K562 (cell line): ENCODE measurements around the gene WHAMM. TPM values are rescaled to one million over a fixed set of nuclear protein-coding genes. Genes with fewer than 3 reads are reported as not detected.

Experiments used
- ATAC-seq: fragments of 200-7000 bp; cut with Tn5 transposase; 3 replicates; pipeline ENCODE4 v1.9.1; 2020; ENCODE audit warnings: moderate library complexity
- BruUV-seq: library from RNA; stranded (reverse); fragments of 400-500 nt; replicated peaks from 2 replicates; lab custom pipeline; 2021; lab: Mats Ljungman, UMichigan
- CTCF ChIA-PET: fragments of 300-600 bp; formaldehyde crosslinking; extraction: SDS; loops from one replicate; lab custom pipeline; 2021; ENCODE audit warnings: low intra/inter-chr PET ratio; lab: Yijun Ruan, JAX
- POLR2A ChIA-PET: fragments of 300-600, 350-650 bp; sonication (Branson Sonifier 250); formaldehyde crosslinking; extraction: SDS; loops from one replicate; lab custom pipeline; 2021; ENCODE audit warnings: antibody characterized with exemption, inconsistent platforms; lab: Yijun Ruan, JAX
- DNase-seq, 4 experiments: peaks; one replicate each; pipeline versions ENCODE4 v3.0.0 to v3.0.0-alpha.2; 2011 to 2018; ENCODE audit warnings: low spot score in 3 of 4, mixed read lengths in 3 of 4; ENCODE audit errors: extremely low read depth in 1 of 4
- FAIRE-seq: peaks from 2 replicates; lab custom pipeline; 2011; peaks lifted over from hg19 to GRCh38; lab: Jason Lieb, UNC
- H2AFZ ChIP-seq: 2 replicates; pipeline ENCODE4 v1.6.0; 2011; ENCODE audit warnings: low read depth, low read length, control low read depth, inconsistent platforms
- H3K27ac ChIP-seq: fragments of 200-600 bp; 3 replicates; pipeline ENCODE4 v1.8.0; 2011; ENCODE audit warnings: low read depth, mild to moderate bottlenecking, control low read depth, inconsistent platforms, low read length, moderate library complexity, mixed read lengths; ENCODE audit errors: extremely low read depth
- H3K27me3 ChIP-seq, 2 experiments: fragments of 300-600 bp in 1 of 2; 2 replicates in 1 of 2; 3 replicates in 1 of 2; pipeline versions ENCODE4 v1.6.0 to v1.8.0; 2011; ENCODE audit warnings: inconsistent platforms in 2 of 2, low read length in 2 of 2, mild to moderate bottlenecking in 1 of 2, mixed read lengths in 1 of 2, moderate library complexity in 1 of 2; ENCODE audit not compliant: control insufficient read depth in 2 of 2, insufficient read depth in 2 of 2
- H3K36me3 ChIP-seq: fragments of 300-600 bp; 3 replicates; pipeline ENCODE4 v1.8.0; 2011; ENCODE audit warnings: mild to moderate bottlenecking, low read length, inconsistent platforms; ENCODE audit not compliant: control insufficient read depth, insufficient read depth
- H3K4me1 ChIP-seq, 2 experiments: fragments of 200-600 bp in 1 of 2; replicated peaks in 1 of 2; 2 replicates in 1 of 2; 3 replicates in 1 of 2; pipeline versions ENCODE4 v1.5.1 to v1.8.0; 2011; ENCODE audit warnings: inconsistent platforms in 2 of 2, low read length in 2 of 2, mild to moderate bottlenecking in 1 of 2, mixed read lengths in 1 of 2, moderate library complexity in 1 of 2; ENCODE audit not compliant: control insufficient read depth in 2 of 2, insufficient read depth in 2 of 2
- H3K4me2 ChIP-seq: 2 replicates; pipeline ENCODE4 v1.6.1; 2011; ENCODE audit warnings: low read length, control low read depth, inconsistent platforms, mixed read lengths; ENCODE audit not compliant: insufficient read depth
- H3K4me3 ChIP-seq: fragments of 200-600 bp; sonication (generic), shearing (Covaris generic); 2 replicates; pipeline ENCODE4 v1.5.1; 2016; ENCODE audit warnings: control low read depth, inconsistent platforms
- H3K79me2 ChIP-seq: fragments of 200-600 bp; 3 replicates; pipeline ENCODE4 v1.8.0; 2011; ENCODE audit warnings: low read length, inconsistent platforms; ENCODE audit not compliant: control insufficient read depth, insufficient read depth
- H3K9ac ChIP-seq, 2 experiments: 2 replicates each; pipeline versions ENCODE4 v1.6.0 to v1.6.1; 2011; ENCODE audit warnings: low read depth in 2 of 2, low read length in 2 of 2, control low read depth in 1 of 2, inconsistent platforms in 1 of 2, mild to moderate bottlenecking in 1 of 2, mixed read lengths in 1 of 2; ENCODE audit not compliant: insufficient read depth in 1 of 2
- H3K9me1 ChIP-seq: one replicate; pipeline ENCODE4 v1.6.0; 2011; ENCODE audit warnings: inconsistent platforms, mild to moderate bottlenecking, low read length, moderate library complexity; ENCODE audit not compliant: control insufficient read depth, insufficient read depth
- H3K9me3 ChIP-seq: replicated peaks from 2 replicates; pipeline ENCODE4 v1.5.1; 2011; ENCODE audit warnings: low read depth, low read length, inconsistent platforms; ENCODE audit not compliant: control insufficient read depth, insufficient read depth
- H4K20me1 ChIP-seq: replicated peaks from 2 replicates; pipeline ENCODE4 v1.6.1; 2011; ENCODE audit warnings: low read length, inconsistent platforms, mixed read lengths; ENCODE audit not compliant: control insufficient read depth, insufficient read depth
- NCOA4 ChIP-seq: fragments of 450-650 bp; IDR thresholded peaks from 2 replicates; pipeline ENCODE4 v1.6.1; 2018; ENCODE audit warnings: mild to moderate bottlenecking; ENCODE audit not compliant: partially characterized antibody
- PPARD ChIP-seq: fragments of 250-450 bp; sonication (Bioruptor Pico); IDR thresholded peaks from 2 replicates; pipeline ENCODE4 v1.8.0; 2022; ENCODE audit warnings: inconsistent platforms, mild to moderate bottlenecking, moderate library complexity
- SMARCE1 ChIP-seq: fragments of 450-650 bp; IDR thresholded peaks from 2 replicates; pipeline ENCODE4 v1.7.1; 2016; ENCODE audit warnings: mild to moderate bottlenecking
- ZBTB8A ChIP-seq: fragments of 450-650 bp; IDR thresholded peaks from 2 replicates; pipeline ENCODE4 v1.6.1; 2018; ENCODE audit warnings: mild to moderate bottlenecking, moderate library complexity; ENCODE audit not compliant: partially characterized antibody
- ZFX ChIP-seq: sonication (generic); formaldehyde crosslinking; IDR thresholded peaks from 2 replicates; pipeline ENCODE4 v1.8.0; 2022; ENCODE audit warnings: mild to moderate bottlenecking, missing genetic modification reagents, moderate library complexity
- WGBS: fragments of 100-300 bp; shearing (Covaris generic); methylation state at CpG from one replicate; pipeline ENCODE4 v1.1.6; 2016; ENCODE audit warnings: low coverage, mixed read lengths; ENCODE audit not compliant: insufficient coverage; ENCODE audit errors: missing lambda C conversion rate; 5-methylcytosine and 5-hydroxymethylcytosine counted together
- in situ Hi-C: fragments of 300-500 bp; cut with MboI; formaldehyde crosslinking; loops from 4 replicates; pipeline ENCODE4 v1.15.0; 2018; ENCODE audit warnings: inconsistent platforms, mixed read lengths
- intact Hi-C: fragments of 100-400 bp; cut with micrococcal nuclease; formaldehyde crosslinking; loops from 2 replicates; pipeline ENCODE4 v1.14.2; 2022
- polyA plus RNA-seq, 8 experiments: library from polyadenylated mRNA; depleted of rRNA in 4 of 8; stranded (reverse) in 5 of 8; unstranded in 3 of 8; fragments of >200 nt; fragmentation: Nextera tagmentation in 2 of 8; fragmentation: Illumina TruSeq in 1 of 8; extraction: Ambion mirVana in 2 of 8; extraction: Trizol in 1 of 8; gene quantifications; 2 replicates each; pipeline versions ENCODE4 v1.2.1 to v1.2.3, GENCODE V29; 2011 to 2014; ENCODE audit warnings: inconsistent platforms in 1 of 8, missing spikeins in 1 of 8
- total RNA-seq, 7 experiments: library from RNA; depleted of rRNA in 6 of 7; stranded (reverse); fragments of >200 nt in 6 of 7; fragmentation: Illumina TruSeq in 2 of 7; extraction: Trizol in 2 of 7; gene quantifications; 2 replicates each; pipeline versions ENCODE4 v1.2.1 to v1.2.3, GENCODE V29; 2011 to 2021; ENCODE audit warnings: low replicate concordance in 1 of 7
- TF ChIP-seq, protein P1 (sequence below): fragments of 250-450 bp; sonication (Bioruptor Pico); IDR thresholded peaks from 2 replicates; pipeline ENCODE4 v1.5.0; 2022; ENCODE audit warnings: mild to moderate bottlenecking
- TF ChIP-seq, protein P2 (sequence below): fragments of 250-450 bp; sonication (Bioruptor Pico); IDR thresholded peaks from 2 replicates; pipeline ENCODE4 v1.8.0; 2021; ENCODE audit warnings: mild to moderate bottlenecking, moderate library complexity
- TF ChIP-seq, protein P3 (sequence below): fragments of 250-450 bp; sonication (Bioruptor Pico); IDR thresholded peaks from 2 replicates; pipeline ENCODE4 v1.4.0; 2020; ENCODE audit warnings: mild to moderate bottlenecking

WHAMM gene
- total and polyA plus RNA-seq, 9 of the 15 experiments (the other 6 are each of a cell fraction or from before 2014, with no cell fraction given) = 2.0 to 4.8 (median 3.6) TPM

DNA sequence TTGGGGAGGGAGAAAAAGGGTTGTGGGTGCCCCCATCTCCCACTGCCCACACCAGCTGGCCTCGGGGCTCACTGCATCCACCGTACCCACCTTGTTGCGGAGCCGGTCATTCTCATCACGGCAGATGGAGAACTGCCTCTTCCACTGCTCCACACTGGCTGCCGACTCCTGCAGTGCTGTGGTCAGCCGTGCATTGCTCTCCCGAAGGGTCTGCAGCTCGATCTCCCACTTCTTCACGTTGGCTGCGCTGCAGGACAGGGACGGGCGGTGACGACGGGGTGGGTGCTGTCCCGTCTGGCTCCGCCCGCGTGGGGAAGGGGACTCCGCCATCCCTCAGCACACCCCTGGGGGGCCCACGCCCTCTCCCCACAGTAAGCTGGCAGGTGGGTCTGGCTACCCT lies 45.1 kb downstream of the WHAMM start:
- 84% methylated on average over 12 of the region's 21 CpGs for WGBS
- ChIA-PET CTCF (no interaction called here), POLR2A (no interaction called here)
- Histone ChIP-seq H3K27ac (no peak overlapping the region), H3K4me3 (no peak overlapping the region), H3K9ac (no peak overlapping the region; a peak in 1 of 4 replicates), H2AFZ (no peak overlapping the region), H3K79me2 (no peaks in the 10 kb centered on the region), H3K9me1 (no peaks in the 10 kb centered on the region), H4K20me1 (no peaks in the 10 kb centered on the region), H3K27me3 (peaks cover 0 to 4% of the 10 kb centered on the region in 2 experiments; a peak in 1 of 5 replicates), H3K4me2 (no peak overlapping the region), H3K9me3 (no peaks in the 10 kb centered on the region), H3K4me1 (peaks cover 14 to 30% of the 10 kb centered on the region in 2 experiments), H3K36me3 (no peaks in the 10 kb centered on the region)
- FAIRE-seq (no peak), DNase-seq (no peak), ATAC-seq (no peak)
- no TSS peak for BruUV-seq
- in situ Hi-C loops = loop anchor here (10.0 kb wide), 1 partner anchor 130 kb away; the partner anchor contains the start of gene RAMAC
- no peak for TF ChIP-seq NCOA4
- no peak for TF ChIP-seq SMARCE1
- no peak for TF ChIP-seq PPARD (CRISPR knock-in tag)
- intact Hi-C loops = no loop called here

DNA sequence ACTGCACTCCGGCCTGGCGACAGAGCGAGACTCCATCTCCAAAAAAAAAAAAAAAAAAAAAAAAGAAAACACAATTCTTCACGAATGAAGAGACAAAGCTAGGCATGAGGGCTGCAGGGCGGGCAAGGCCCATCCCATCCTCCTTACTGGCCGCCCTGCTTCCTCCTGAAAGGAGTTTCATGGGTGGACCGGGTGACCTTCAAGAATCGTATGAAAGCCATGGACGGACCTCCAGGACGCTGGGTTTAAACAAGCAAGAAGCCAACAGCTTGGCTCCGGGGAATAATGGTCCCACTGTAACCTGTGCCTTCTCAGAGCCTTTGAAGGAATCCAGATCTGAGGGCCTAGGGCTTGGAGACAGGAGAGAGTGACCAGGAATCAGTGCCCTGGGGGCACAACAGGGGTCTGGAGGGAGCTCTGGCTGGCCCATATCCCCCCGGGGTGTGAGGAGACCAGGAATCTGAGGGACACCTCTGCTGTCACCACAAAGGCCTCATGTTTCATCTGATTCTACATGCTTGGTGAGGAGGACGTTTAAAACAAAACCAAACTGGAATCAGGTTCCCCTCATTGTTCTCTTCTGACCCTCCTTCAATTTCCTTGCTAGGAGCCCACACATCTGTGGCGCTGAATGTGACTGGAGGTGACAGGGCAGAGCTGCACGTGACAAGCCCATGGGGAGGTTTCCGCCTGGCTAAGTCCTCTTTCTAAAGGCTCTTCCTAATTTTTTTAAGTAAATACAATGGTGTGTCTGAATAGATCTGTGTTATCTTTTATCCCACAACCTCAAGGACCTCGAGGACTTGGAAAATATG lies 46.1 kb downstream of the WHAMM start:
- Histone ChIP-seq H2AFZ (peak overlapping the region; percentile 85), H3K4me2 (peak overlapping the region; percentile 30; the same call in 1 of the 2 replicates), H4K20me1 (no peaks in the 10 kb centered on the region), H3K4me1 (peaks cover 8 to 23% of the 10 kb centered on the region in 2 experiments), H3K9ac (peak overlapping the region; percentile 3 to 16; a peak in 2 of 4 replicates), H3K27me3 (peaks cover 0 to 4% of the 10 kb centered on the region in 2 experiments; a peak in 1 of 5 replicates), H3K9me3 (no peaks in the 10 kb centered on the region), H3K27ac (peak overlapping the region; percentile 11; the same call in 1 of the 3 replicates), H3K4me3 (no peak overlapping the region), H3K79me2 (no peaks in the 10 kb centered on the region), H3K9me1 (no peaks in the 10 kb centered on the region), H3K36me3 (no peaks in the 10 kb centered on the region)
- WGBS = 55% methylated on average over 14 of the region's 17 CpGs
- FAIRE-seq (no peak), DNase-seq (no peak), ATAC-seq (peak; percentile 47)
- in situ Hi-C loops (loop anchor here (10.0 kb wide), 1 partner anchor 129 kb away; the partner anchor contains the start of gene RAMAC), intact Hi-C loops (no loop called here)
- ChIA-PET POLR2A (interaction anchor here (1.1 to 1.3 kb wide), 2 partner anchors 16 to 315 kb away, joined by 3 read pairs; partner anchors contain the start of gene RPS17), CTCF (no interaction called here)
- BruUV-seq = no TSS peak
- TF ChIP-seq, protein P1, sequence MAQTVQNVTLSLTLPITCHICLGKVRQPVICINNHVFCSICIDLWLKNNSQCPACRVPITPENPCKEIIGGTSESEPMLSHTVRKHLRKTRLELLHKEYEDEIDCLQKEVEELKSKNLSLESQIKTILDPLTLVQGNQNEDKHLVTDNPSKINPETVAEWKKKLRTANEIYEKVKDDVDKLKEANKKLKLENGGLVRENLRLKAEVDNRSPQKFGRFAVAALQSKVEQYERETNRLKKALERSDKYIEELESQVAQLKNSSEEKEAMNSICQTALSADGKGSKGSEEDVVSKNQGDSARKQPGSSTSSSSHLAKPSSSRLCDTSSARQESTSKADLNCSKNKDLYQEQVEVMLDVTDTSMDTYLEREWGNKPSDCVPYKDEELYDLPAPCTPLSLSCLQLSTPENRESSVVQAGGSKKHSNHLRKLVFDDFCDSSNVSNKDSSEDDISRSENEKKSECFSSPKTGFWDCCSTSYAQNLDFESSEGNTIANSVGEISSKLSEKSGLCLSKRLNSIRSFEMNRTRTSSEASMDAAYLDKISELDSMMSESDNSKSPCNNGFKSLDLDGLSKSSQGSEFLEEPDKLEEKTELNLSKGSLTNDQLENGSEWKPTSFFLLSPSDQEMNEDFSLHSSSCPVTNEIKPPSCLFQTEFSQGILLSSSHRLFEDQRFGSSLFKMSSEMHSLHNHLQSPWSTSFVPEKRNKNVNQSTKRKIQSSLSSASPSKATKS = no peak
- TF ChIP-seq, protein P2, sequence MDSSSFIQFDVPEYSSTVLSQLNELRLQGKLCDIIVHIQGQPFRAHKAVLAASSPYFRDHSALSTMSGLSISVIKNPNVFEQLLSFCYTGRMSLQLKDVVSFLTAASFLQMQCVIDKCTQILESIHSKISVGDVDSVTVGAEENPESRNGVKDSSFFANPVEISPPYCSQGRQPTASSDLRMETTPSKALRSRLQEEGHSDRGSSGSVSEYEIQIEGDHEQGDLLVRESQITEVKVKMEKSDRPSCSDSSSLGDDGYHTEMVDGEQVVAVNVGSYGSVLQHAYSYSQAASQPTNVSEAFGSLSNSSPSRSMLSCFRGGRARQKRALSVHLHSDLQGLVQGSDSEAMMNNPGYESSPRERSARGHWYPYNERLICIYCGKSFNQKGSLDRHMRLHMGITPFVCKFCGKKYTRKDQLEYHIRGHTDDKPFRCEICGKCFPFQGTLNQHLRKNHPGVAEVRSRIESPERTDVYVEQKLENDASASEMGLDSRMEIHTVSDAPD = no peak
- TF ChIP-seq ZFX (CRISPR knock-in tag) (0 out of 2 replicates have a peak, but pooled peaks have one; percentile 24), ZBTB8A (no peak)
- TF ChIP-seq, protein P3, sequence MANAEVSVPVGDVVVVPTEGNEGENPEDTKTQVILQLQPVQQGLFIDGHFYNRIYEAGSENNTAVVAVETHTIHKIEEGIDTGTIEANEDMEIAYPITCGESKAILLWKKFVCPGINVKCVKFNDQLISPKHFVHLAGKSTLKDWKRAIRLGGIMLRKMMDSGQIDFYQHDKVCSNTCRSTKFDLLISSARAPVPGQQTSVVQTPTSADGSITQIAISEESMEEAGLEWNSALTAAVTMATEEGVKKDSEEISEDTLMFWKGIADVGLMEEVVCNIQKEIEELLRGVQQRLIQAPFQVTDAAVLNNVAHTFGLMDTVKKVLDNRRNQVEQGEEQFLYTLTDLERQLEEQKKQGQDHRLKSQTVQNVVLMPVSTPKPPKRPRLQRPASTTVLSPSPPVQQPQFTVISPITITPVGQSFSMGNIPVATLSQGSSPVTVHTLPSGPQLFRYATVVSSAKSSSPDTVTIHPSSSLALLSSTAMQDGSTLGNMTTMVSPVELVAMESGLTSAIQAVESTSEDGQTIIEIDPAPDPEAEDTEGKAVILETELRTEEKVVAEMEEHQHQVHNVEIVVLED = no peak
